Frontal cortex (tissue), 4 donors: Measurements from ENCODE around the gene DNM3. TPM values are rescaled to one million over a fixed set of nuclear protein-coding genes. Genes with fewer than 3 reads are reported as not detected.

ENCODE experiments used
- DNase-seq, 2 donors: peaks; one replicate each; pipeline ENCODE4 v3.0.0; 2012; ENCODE audit warnings: low spot score in 2 of 2
- FAIRE-seq: peaks from 2 replicates; lab custom pipeline; 2012; peaks lifted over from hg19 to GRCh38; lab: Jason Lieb, UNC
- total RNA-seq: library from RNA; depleted of rRNA; stranded (reverse); fragments of >200 nt; gene quantifications from one replicate; pipeline ENCODE4 v1.2.3, GENCODE V29; 2014
- donor health status: control.
- donor health status: control.
- donor health status: control.

DNM3 gene
- total RNA-seq, 1 donor from 2014 or later, result 76.2 TPM

- no peak for FAIRE-seq
- no peak for DNase-seq
Measured at GRCh38 chr1:172184506-172185191, 343.4 kb downstream of the DNM3 start.

DNA sequence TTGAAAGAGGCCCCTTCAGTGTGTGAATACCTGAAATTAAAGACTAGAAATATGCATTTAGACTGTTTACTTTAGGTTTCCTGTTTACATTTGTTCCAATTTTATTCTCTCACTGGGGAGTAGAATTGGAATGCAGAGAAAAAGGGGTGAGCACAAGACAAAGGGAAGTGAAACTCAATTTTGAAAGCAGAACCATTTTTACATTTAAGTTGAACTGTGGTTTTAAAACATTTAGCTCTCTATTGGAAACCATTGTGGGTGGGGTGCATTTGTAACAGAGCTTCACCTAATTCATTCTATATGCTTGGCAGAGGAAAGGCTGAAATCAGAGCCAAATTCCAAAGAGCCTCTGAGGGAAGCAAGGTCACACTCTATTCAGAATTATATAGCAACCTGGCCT is 343.9 kb downstream of the DNM3 start:
- no peak for FAIRE-seq

GRCh38 chr1:172185996-172186395 is 344.7 kb downstream of the DNM3 start:
- DNase-seq, result no peak
- no peak for FAIRE-seq

More for the DNA sequence above, 343.9 kb downstream of the DNM3 start:
- no peak for DNase-seq

GRCh38 chr1:172201572-172201971 is 360.3 kb downstream of the DNM3 start:
- no peak for FAIRE-seq

GRCh38 chr1:172203135-172203823 is 362.0 kb downstream of the DNM3 start:
- DNase-seq, result no peak
- FAIRE-seq, result no peak

More at GRCh38 chr1:172201572-172201971, 360.3 kb downstream of the DNM3 start:
- DNase-seq, result no peak

DNA sequence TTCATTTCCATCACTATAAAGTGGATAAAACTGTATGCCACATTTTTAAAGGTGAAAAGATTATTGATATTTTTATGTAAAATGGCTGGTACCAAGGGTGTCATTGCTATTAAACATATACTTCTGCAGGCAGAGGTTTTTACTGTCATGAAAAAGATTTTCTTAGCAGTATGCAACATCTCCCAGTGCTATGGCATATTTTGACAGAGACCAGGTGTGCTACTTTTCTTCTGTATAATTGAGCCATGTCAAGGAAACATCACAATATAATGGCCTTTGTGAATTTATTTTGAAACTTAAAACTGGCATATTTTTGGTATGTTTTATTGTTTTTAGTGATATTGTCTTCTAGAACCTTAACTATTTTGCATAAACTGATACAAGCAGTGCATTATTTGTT is 362.6 kb downstream of the DNM3 start:
- FAIRE-seq (no peak), DNase-seq (no peak)

GRCh38 chr1:172206256-172206655 is 365.0 kb downstream of the DNM3 start:
- FAIRE-seq, result no peak

DNA sequence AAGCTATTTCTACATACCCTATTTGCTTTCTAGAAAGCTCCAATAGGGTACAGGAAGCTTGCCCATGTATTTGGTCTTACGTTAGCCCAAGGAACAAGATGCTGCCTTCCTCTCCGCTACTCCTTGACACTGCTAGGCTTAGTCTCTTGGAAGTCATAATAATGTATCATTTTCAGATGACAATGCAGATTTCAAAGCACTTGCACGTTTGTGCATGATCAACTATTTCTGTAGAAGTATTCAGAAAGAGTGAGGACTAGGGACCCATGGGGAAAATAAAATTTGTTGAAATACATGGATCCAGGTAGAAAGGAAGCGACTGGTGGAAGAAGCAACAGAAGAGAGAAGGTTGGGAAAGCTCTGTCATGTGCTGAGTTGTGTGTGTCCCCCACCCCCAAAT is 367.3 kb downstream of the DNM3 start:
- DNase-seq (no peak), FAIRE-seq (no peak)

More at GRCh38 chr1:172206256-172206655, 365.0 kb downstream of the DNM3 start:
- no peak for DNase-seq

DNA sequence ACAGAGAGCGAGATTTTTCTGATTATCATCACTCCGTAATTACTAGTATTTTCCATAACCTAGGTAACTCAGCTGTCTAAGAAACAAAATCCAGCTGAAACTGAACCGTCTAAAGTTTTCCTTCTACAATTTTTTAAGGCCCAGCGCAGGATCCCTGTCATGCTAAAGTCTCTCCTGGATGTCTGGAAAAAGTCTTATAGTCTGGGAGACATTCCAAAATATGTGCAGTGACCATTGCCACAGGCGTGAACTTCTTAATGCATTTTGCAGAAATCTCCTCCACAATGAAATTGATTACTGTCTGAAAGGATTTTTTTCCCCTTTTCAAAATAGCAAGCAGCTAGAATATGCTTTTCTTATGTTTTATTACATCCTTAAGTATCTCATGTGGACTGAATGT is 369.9 kb downstream of the DNM3 start:
- FAIRE-seq (no peak), DNase-seq (no peak)

- no peak for FAIRE-seq
- DNase-seq, result no peak
Measured at GRCh38 chr1:172212124-172212523, 370.8 kb downstream of the DNM3 start.

DNA sequence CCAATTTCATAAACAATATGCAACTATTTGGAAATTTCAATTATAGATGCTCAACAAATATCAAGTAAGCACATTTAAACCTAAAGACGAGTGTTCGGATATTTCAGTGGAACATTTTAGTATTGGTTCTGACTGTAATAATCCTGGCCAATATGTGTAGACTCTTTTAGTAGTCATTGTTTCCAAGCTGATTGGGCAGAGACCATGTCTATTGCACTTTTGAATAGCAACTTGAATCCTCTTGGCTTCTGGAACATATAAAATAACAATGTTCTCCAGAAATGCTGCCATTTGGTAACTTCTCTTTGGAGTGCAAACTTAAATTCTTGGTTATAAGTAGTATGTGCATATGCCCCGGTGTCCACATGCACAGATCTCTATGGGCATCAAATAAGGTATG is 373.7 kb downstream of the DNM3 start:
- FAIRE-seq (no peak), DNase-seq (no peak)

- DNase-seq (no peak), FAIRE-seq (no peak)
Measured at GRCh38 chr1:172219966-172220365, 378.7 kb downstream of the DNM3 start.

- DNase-seq (no peak), FAIRE-seq (no peak)
Measured at GRCh38 chr1:172220376-172220775, 379.1 kb downstream of the DNM3 start.

GRCh38 chr1:172221436-172221835 is 380.1 kb downstream of the DNM3 start:
- FAIRE-seq (no peak), DNase-seq (no peak)

DNA sequence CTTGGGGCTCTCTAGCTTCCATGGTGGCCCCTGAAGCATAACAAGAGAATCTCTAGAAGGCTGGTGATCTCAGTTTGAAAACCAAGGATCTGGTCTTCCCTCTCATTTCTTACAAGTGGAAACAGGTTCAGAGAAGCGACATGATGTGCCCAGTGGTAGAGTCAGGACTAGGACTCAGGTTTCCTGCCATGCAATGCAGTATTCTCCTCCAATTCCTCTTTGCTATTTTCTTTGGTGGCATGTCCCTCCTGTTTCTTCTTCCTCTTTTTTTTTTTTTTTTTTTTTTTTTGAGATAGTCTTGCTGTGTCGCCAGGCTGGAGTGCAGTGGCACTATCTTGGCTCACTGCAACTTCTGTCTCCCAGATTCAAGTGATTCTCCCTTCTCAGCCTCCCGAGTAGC is 383.6 kb downstream of the DNM3 start:
- DNase-seq (no peak), FAIRE-seq (no peak)

- no peak for DNase-seq
- no peak for FAIRE-seq
Measured at GRCh38 chr1:172229942-172230341, 388.6 kb downstream of the DNM3 start.

GRCh38 chr1:172230526-172230925 is 389.2 kb downstream of the DNM3 start:
- no peak for FAIRE-seq
- no peak for DNase-seq

- no peak for DNase-seq
- FAIRE-seq, result no peak
Measured at GRCh38 chr1:172236958-172237357, 395.7 kb downstream of the DNM3 start.

GRCh38 chr1:172238158-172238557 is 396.9 kb downstream of the DNM3 start:
- DNase-seq (no peak), FAIRE-seq (no peak)

- no peak for DNase-seq
- FAIRE-seq, result no peak
Measured at GRCh38 chr1:172238965-172239364, 397.7 kb downstream of the DNM3 start.

DNA sequence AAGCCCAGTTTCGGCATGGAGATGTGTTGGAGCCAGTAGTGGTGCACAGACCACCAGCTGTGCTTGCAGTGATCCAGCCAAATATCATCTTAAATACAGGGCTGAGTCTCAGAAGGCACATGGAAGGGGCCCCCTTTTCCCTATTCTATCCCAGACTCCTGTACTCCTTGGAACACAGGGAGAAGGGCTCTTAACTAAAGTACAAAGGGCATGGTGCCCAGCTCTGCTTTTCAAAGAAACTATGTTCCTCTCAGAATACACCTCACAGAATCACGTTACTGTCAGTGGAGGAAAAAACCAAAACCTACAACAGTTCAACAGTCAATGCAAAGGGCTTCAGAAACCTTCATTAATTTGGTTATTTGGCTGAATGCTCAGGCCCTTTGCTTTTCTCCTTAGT is 398.6 kb downstream of the DNM3 start:
- FAIRE-seq, result no peak
- DNase-seq, result no peak

DNA sequence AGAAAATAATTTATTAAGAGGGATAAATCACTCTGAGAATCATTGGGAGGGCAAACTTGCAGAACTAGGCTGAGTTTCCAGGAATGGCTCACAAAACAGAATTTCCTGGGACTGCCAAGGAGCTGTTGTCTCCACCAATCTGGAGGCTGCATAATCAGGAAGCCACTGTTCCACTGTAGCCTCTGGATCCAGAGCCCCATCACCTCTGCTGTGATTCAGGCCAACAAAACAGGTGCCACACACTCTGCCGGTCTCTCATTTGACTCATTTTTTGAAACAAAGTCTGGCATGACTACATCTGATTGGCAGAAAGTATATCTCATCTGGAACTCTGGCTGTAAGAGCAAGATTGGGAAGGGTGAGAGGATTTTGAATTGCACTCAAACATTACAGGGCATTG is 400.2 kb downstream of the DNM3 start:
- FAIRE-seq (no peak), DNase-seq (no peak)
